HG02870 (cell line): ENCODE results near the gene PCDHB10.

Source experiments
- ATAC-seq: cut with Tn5 transposase; IDR thresholded peaks from one replicate; pipeline ENCODE4 v1.9.1; 2021; ENCODE audit warnings: mild to moderate bottlenecking, moderate library complexity; ENCODE audit not compliant: unreplicated experiment

Gene PCDHB10

DNA sequence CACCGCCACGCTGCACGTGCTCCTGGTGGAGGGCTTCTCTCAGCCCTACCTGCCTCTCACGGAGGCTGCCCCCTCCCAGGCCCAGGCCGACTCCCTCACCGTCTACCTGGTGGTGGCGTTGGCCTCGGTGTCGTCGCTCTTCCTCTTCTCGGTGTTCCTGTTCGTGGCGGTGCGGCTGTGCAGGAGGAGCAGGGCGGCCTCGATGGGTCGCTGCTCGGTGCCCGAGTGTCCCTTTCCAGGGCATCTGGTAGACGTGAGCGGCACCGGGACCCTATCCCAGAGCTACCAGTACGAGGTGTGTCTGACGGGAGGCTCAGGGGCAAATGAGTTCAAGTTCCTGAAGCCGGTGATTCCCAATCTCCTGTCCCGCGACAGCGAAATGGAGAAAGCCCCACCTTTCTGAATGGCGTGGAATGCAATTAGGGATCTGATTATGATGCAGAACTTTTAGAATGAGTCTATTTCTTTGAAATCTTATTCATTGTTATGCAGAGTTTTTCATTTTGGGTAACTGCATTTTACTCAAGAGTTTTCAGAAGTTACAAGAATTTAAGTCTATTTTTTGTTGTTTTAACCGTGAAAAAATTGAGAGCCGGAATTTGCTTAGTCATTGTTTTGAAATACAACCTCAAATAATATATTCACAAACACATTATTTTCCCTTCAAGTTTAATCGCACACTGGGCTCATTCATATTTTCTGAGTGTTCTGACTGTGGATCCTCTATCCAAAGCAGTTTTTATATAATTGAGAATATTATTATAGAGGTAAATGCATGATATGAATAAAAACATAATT, 44.6 kb downstream of the PCDHB10 start:
- ATAC-seq = no peak

- no peak for ATAC-seq
Measured at GRCh38 chr5:141241496-141241895, 49.3 kb downstream of the PCDHB10 start.
